ENCODE data around the gene MMRN2. TPM values are rescaled to one million over a fixed set of nuclear protein-coding genes. Genes with fewer than 3 reads are reported as not detected.

The MMRN2 gene
- polyA plus RNA-seq, 2 donors, result 4.1 to 6.4 TPM

GRCh38 chr10:86932674-86933073 lies 24.7 kb downstream of the MMRN2 start:
- WGBS, 2 donors, result 80 to 82% methylated on average over 2 of the region's 2 CpGs
- H3K9me3 ChIP-seq (ENCODE audit: control insufficient read depth in 2 of 2, insufficient read depth in 1 of 2, low read depth in 1 of 2, low read length in 1 of 2), result no peaks in the 10 kb centered on the region
- no peaks in the 10 kb centered on the region for H3K36me3 ChIP-seq (ENCODE audit: control insufficient read depth in 2 of 2, insufficient read depth in 2 of 2, low read length in 1 of 2)
- no peaks in the 10 kb centered on the region for H3K4me1 ChIP-seq (ENCODE audit: control insufficient read depth in 2 of 2, insufficient read depth in 2 of 2, low read length in 1 of 2)
- no peaks in the 10 kb centered on the region for H3K27me3 ChIP-seq (ENCODE audit: control insufficient read depth in 1 of 2, insufficient read depth in 2 of 2, low read length in 2 of 2)
- no peak overlapping the region for H3K27ac ChIP-seq (ENCODE audit: low read depth in 2 of 2, low read length in 1 of 2)
- H3K4me3 ChIP-seq (ENCODE audit: low read depth in 1 of 2, low read length in 2 of 2), result no peak overlapping the region

GRCh38 chr10:86931872-86932271 lies 25.5 kb downstream of the MMRN2 start:
- 71 to 76% methylated on average over 1 of the region's 1 CpG for WGBS, 2 donors
- Histone ChIP-seq H3K4me1 (ENCODE audit: control insufficient read depth in 2 of 2, insufficient read depth in 2 of 2, low read length in 1 of 2) (no peaks in the 10 kb centered on the region), H3K27ac (ENCODE audit: low read depth in 2 of 2, low read length in 1 of 2) (no peak overlapping the region), H3K27me3 (ENCODE audit: control insufficient read depth in 1 of 2, insufficient read depth in 2 of 2, low read length in 2 of 2) (no peaks in the 10 kb centered on the region), H3K4me3 (ENCODE audit: low read depth in 1 of 2, low read length in 2 of 2) (no peak overlapping the region), H3K9me3 (ENCODE audit: control insufficient read depth in 2 of 2, insufficient read depth in 1 of 2, low read depth in 1 of 2, low read length in 1 of 2) (no peaks in the 10 kb centered on the region), H3K36me3 (ENCODE audit: control insufficient read depth in 2 of 2, insufficient read depth in 2 of 2, low read length in 1 of 2) (no peaks in the 10 kb centered on the region)

- Histone ChIP-seq H3K27ac (ENCODE audit: low read depth in 2 of 2, low read length in 1 of 2) (no peak overlapping the region), H3K9me3 (ENCODE audit: control insufficient read depth in 2 of 2, insufficient read depth in 1 of 2, low read depth in 1 of 2, low read length in 1 of 2) (no peaks in the 10 kb centered on the region), H3K27me3 (ENCODE audit: control insufficient read depth in 1 of 2, insufficient read depth in 2 of 2, low read length in 2 of 2) (no peaks in the 10 kb centered on the region), H3K36me3 (ENCODE audit: control insufficient read depth in 2 of 2, insufficient read depth in 2 of 2, low read length in 1 of 2) (no peaks in the 10 kb centered on the region), H3K4me3 (ENCODE audit: low read depth in 1 of 2, low read length in 2 of 2) (no peak overlapping the region), H3K4me1 (ENCODE audit: control insufficient read depth in 2 of 2, insufficient read depth in 2 of 2, low read length in 1 of 2) (no peaks in the 10 kb centered on the region)
- 86 to 91% methylated on average over 15 of the region's 15 CpGs for WGBS, 2 donors
Measured at GRCh38 chr10:86929468-86930380, 27.7 kb downstream of the MMRN2 start.

GRCh38 chr10:86922553-86922961 lies 34.9 kb downstream of the MMRN2 start:
- peaks cover 0 to 9% of the 10 kb centered on the region in 2 donors for H3K36me3 ChIP-seq (ENCODE audit: control insufficient read depth in 2 of 2, insufficient read depth in 2 of 2, low read length in 1 of 2)
- no peaks in the 10 kb centered on the region for H3K4me1 ChIP-seq (ENCODE audit: control insufficient read depth in 2 of 2, insufficient read depth in 2 of 2, low read length in 1 of 2)
- WGBS, 2 donors, result 67 to 68% methylated on average over 9 of the region's 9 CpGs

GRCh38 chr10:86918022-86918471 lies 39.4 kb downstream of the MMRN2 start:
- Histone ChIP-seq H3K4me1 (ENCODE audit: control insufficient read depth in 2 of 2, insufficient read depth in 2 of 2, low read length in 1 of 2) (no peaks in the 10 kb centered on the region), H3K27ac (ENCODE audit: low read depth in 2 of 2, low read length in 1 of 2) (peak overlapping the region; percentile 12 to 48)

More at GRCh38 chr10:86922553-86922961, 34.9 kb downstream of the MMRN2 start:
- Histone ChIP-seq H3K27ac (ENCODE audit: low read depth in 2 of 2, low read length in 1 of 2) (no peak overlapping the region), H3K27me3 (ENCODE audit: control insufficient read depth in 1 of 2, insufficient read depth in 2 of 2, low read length in 2 of 2) (no peaks in the 10 kb centered on the region), H3K4me3 (ENCODE audit: low read depth in 1 of 2, low read length in 2 of 2) (no peak overlapping the region), H3K9me3 (ENCODE audit: control insufficient read depth in 2 of 2, insufficient read depth in 1 of 2, low read depth in 1 of 2, low read length in 1 of 2) (no peaks in the 10 kb centered on the region)

GRCh38 chr10:86914734-86915133 lies 42.7 kb downstream of the MMRN2 start:
- Histone ChIP-seq H3K36me3 (ENCODE audit: control insufficient read depth in 2 of 2, insufficient read depth in 2 of 2, low read length in 1 of 2) (peaks cover 0 to 5% of the 10 kb centered on the region in 2 donors), H3K27ac (ENCODE audit: low read depth in 2 of 2, low read length in 1 of 2) (no peak overlapping the region)

More at GRCh38 chr10:86918022-86918471, 39.4 kb downstream of the MMRN2 start:
- 37 to 41% methylated on average over 5 of the region's 5 CpGs for WGBS, 2 donors
- Histone ChIP-seq H3K4me3 (ENCODE audit: low read depth in 1 of 2, low read length in 2 of 2) (no peak overlapping the region), H3K9me3 (ENCODE audit: control insufficient read depth in 2 of 2, insufficient read depth in 1 of 2, low read depth in 1 of 2, low read length in 1 of 2) (no peaks in the 10 kb centered on the region), H3K36me3 (ENCODE audit: control insufficient read depth in 2 of 2, insufficient read depth in 2 of 2, low read length in 1 of 2) (peaks cover 0 to 12% of the 10 kb centered on the region in 2 donors), H3K27me3 (ENCODE audit: control insufficient read depth in 1 of 2, insufficient read depth in 2 of 2, low read length in 2 of 2) (no peaks in the 10 kb centered on the region)

GRCh38 chr10:86905429-86905828 lies 52.0 kb downstream of the MMRN2 start:
- Histone ChIP-seq H3K36me3 (ENCODE audit: control insufficient read depth in 2 of 2, insufficient read depth in 2 of 2, low read length in 1 of 2) (peaks cover 5 to 7% of the 10 kb centered on the region in 2 donors), H3K9me3 (ENCODE audit: control insufficient read depth in 2 of 2, insufficient read depth in 1 of 2, low read depth in 1 of 2, low read length in 1 of 2) (no peaks in the 10 kb centered on the region), H3K4me3 (ENCODE audit: low read depth in 1 of 2, low read length in 2 of 2) (no peak overlapping the region), H3K27ac (ENCODE audit: low read depth in 2 of 2, low read length in 1 of 2) (no peak overlapping the region), H3K4me1 (ENCODE audit: control insufficient read depth in 2 of 2, insufficient read depth in 2 of 2, low read length in 1 of 2) (peaks cover 0 to 2% of the 10 kb centered on the region in 2 donors), H3K27me3 (ENCODE audit: control insufficient read depth in 1 of 2, insufficient read depth in 2 of 2, low read length in 2 of 2) (no peaks in the 10 kb centered on the region)
- WGBS, 2 donors, result 82 to 84% methylated on average over 1 of the region's 1 CpG

More at GRCh38 chr10:86914734-86915133, 42.7 kb downstream of the MMRN2 start:
- whole genome bisulfite sequencing, 2 donors, result 67 to 82% methylated on average over 1 of the region's 1 CpG
- H3K4me3 ChIP-seq (ENCODE audit: low read depth in 1 of 2, low read length in 2 of 2), result no peak overlapping the region
- no peaks in the 10 kb centered on the region for H3K27me3 ChIP-seq (ENCODE audit: control insufficient read depth in 1 of 2, insufficient read depth in 2 of 2, low read length in 2 of 2)
- H3K9me3 ChIP-seq (ENCODE audit: control insufficient read depth in 2 of 2, insufficient read depth in 1 of 2, low read depth in 1 of 2, low read length in 1 of 2), result no peaks in the 10 kb centered on the region
- no peaks in the 10 kb centered on the region for H3K4me1 ChIP-seq (ENCODE audit: control insufficient read depth in 2 of 2, insufficient read depth in 2 of 2, low read length in 1 of 2)

- H3K4me3 ChIP-seq (ENCODE audit: low read depth in 1 of 2, low read length in 2 of 2), result no peak overlapping the region
- H3K36me3 ChIP-seq (ENCODE audit: control insufficient read depth in 2 of 2, insufficient read depth in 2 of 2, low read length in 1 of 2), result peaks cover 5 to 7% of the 10 kb centered on the region in 2 donors
- WGBS, 2 donors, result 93 to 96% methylated on average over 2 of the region's 2 CpGs
- peaks cover 0 to 2% of the 10 kb centered on the region in 2 donors for H3K4me1 ChIP-seq (ENCODE audit: control insufficient read depth in 2 of 2, insufficient read depth in 2 of 2, low read length in 1 of 2)
- H3K27me3 ChIP-seq (ENCODE audit: control insufficient read depth in 1 of 2, insufficient read depth in 2 of 2, low read length in 2 of 2), result no peaks in the 10 kb centered on the region
- no peaks in the 10 kb centered on the region for H3K9me3 ChIP-seq (ENCODE audit: control insufficient read depth in 2 of 2, insufficient read depth in 1 of 2, low read depth in 1 of 2, low read length in 1 of 2)
- H3K27ac ChIP-seq (ENCODE audit: low read depth in 2 of 2, low read length in 1 of 2), result no peak overlapping the region
Measured at GRCh38 chr10:86904600-86904999, 52.8 kb downstream of the MMRN2 start.

GRCh38 chr10:86900955-86901354 lies 56.5 kb downstream of the MMRN2 start:
- H3K4me1 ChIP-seq (ENCODE audit: control insufficient read depth in 2 of 2, insufficient read depth in 2 of 2, low read length in 1 of 2), result peaks cover 0 to 2% of the 10 kb centered on the region in 2 donors
- H3K36me3 ChIP-seq (ENCODE audit: control insufficient read depth in 2 of 2, insufficient read depth in 2 of 2, low read length in 1 of 2), result peaks cover 4 to 5% of the 10 kb centered on the region in 2 donors
- 44 to 48% methylated on average over 2 of the region's 2 CpGs for WGBS, 2 donors
- no peaks in the 10 kb centered on the region for H3K9me3 ChIP-seq (ENCODE audit: control insufficient read depth in 2 of 2, insufficient read depth in 1 of 2, low read depth in 1 of 2, low read length in 1 of 2)
- no peak overlapping the region for H3K4me3 ChIP-seq (ENCODE audit: low read depth in 1 of 2, low read length in 2 of 2)
- peak overlapping the region in 1 of 2 donors; percentile 63 for H3K27ac ChIP-seq (ENCODE audit: low read depth in 2 of 2, low read length in 1 of 2)
- H3K27me3 ChIP-seq (ENCODE audit: control insufficient read depth in 1 of 2, insufficient read depth in 2 of 2, low read length in 2 of 2), result no peaks in the 10 kb centered on the region

All from esophagus (tissue), 2 donors.